Stimulated activated CD4-positive, alpha-beta T cell treated with anti-CD3 and anti-CD28 coated beads, TNF-alpha, amount 100 ng/mL, for 24 hours (primary cell): ENCODE results near the gene INTS4.
A peak's percentile ranks its signal among the peaks of the same experiment; 100 is the strongest.
"Not testable (repeated sequence)": the region's sequence is repeated elsewhere in the genome, so short reads cannot be mapped to it uniquely, and the experiment has no call there.

Experiments used
- DNase-seq, 3 experiments: peaks; one replicate each; pipeline ENCODE4 v3.0.0-alpha.2; 2020; ENCODE audit warnings: low read depth in 3 of 3

The INTS4 gene

GRCh38 chr11:78025378-78025777, 30.9 kb upstream of the INTS4 start:
- no peak for DNase-seq

DNA sequence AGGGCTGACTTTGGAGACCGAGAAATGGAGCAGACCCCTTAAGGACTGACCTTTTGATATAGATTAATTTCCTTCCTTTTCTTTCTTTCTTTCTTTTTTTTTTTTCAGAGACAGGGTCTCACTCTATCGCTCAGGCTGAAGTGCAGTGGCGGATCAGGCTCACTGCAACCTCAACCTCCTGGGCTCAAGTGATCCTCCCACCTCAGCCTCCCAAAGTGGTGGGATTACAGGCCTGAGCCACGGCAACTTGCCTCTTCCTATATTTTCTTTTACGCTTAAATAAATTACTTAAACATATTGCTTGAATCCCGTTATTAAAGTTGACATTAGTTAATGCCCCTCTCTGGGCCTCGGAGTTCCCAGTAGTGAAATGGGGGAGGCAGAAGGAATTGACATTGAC, 29.0 kb upstream of the INTS4 start:
- DNase-seq: no peak

DNA sequence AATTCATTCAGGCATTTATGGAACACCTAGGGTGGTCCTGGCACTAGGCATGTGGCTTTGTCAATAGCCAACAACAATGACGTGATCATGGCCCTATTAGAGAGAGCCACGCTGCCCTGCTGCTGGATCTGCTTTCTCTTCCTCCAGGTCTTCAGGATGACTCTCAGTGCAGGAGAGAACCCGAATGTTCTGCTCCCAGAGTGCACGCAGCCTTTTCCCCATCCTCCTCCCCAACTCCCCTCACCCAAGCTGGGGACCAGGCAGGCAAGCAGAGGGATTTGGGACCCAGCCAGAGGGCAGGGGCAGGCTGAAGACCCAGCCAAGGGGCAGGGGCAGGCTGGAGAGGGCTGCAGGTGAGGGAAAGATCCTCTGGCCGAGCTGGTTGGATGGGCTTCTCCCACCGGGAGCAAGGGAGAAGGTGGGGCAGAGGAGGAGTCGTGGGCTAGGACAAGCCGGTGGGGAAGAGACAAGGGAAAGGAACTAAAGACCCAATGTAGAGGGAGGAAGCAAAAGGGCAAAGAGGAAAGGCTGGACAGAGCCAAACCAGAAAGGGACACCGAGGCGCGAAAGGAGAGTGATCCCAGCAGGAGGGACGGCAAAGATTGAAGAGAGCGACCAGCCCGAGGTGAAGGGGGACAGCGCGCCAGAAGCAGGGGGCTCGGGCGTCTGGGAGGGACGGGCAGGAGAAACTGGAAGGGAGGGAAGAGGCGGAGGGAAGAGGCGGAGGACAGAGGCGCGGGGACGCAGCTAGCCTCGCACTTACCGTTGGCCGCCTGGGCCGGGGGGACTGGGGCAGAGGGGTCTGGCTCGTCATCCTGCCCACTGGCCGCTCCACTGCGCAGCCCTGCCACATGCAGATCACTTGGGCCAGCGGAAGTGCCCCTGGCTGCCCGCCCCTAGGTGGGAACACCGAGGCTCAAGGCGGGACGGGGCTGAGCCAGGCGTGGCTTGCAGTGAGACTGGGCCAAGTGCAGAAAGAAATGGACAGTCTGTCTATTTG, 28.2 kb upstream of the INTS4 start, which contains the start of gene KCTD14:
Gene KCTD14 (minus strand): TSS at position 880 of the 1,000 bp plus-strand sequence. CDS start 27 bp downstream, at position 853.
- DNase-seq: no peak

GRCh38 chr11:78021611-78022010, 27.1 kb upstream of the INTS4 start:
- no peak for DNase-seq

DNA sequence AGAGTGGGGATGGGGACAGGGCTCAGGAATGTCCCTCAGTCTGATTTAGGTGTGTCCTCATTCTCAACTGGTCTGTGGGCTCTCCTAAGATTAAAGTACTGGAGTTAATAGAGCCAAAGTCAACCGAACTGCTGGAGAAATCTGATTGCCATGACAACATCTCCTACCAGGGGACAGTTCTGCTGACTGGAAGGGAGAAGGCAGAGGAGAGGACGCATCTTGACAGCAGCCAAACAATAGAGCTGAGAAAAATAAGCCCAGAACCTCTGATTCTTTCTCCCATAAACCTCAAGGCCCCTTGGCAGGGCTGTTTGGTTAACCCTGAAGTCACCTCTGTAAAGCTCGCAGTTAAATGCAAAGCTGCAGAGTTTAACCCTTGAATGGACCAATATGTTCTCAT, 25.8 kb upstream of the INTS4 start:
- DNase-seq: no peak

GRCh38 chr11:78019808-78020207, 25.3 kb upstream of the INTS4 start:
- no peak for DNase-seq

DNA sequence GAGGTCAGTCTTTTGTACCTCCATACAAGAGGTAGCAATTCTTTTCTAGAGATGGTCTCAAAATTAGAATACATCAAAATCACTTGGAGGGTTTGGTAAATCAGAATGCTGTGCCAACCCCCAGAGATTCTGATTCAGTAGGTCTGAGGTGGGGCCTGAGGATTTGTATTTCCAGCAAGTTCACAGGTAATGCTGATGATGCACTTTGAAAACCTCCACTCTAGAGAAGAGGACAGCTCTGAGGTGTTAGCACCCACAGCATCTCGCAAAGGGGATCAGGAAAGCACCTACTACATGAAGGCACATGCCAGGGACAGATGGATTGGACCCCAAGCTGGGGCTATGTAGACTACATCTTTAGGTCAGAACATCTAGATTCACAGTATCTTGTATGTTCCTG, 21.4 kb upstream of the INTS4 start:
- no peak for DNase-seq

- DNase-seq: not testable (repeated sequence)
Observed at GRCh38 chr11:78014937-78015520, 20.6 kb upstream of the INTS4 start.

GRCh38 chr11:78011301-78011700, 16.8 kb upstream of the INTS4 start:
- no peak for DNase-seq

DNA sequence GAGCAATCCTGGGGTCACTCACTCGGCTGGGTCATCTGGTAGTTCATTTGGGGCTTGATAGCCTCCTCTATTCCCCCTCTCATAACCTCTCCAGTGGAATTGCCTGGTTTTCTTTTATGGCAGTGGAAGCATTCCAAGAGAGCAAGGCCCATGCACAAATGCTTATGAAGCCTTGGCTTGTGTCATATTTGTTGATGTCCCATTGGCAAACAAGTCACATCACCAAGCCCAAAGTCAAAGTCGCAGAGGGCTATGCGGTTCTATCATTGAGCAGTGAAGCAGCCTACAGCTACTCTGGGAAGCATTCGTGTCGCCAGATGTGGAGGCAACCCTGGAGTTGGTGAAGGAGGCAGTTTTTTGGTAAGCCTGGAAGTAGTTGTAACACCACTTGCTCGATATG, 16.3 kb upstream of the INTS4 start:
- no peak for DNase-seq

DNA sequence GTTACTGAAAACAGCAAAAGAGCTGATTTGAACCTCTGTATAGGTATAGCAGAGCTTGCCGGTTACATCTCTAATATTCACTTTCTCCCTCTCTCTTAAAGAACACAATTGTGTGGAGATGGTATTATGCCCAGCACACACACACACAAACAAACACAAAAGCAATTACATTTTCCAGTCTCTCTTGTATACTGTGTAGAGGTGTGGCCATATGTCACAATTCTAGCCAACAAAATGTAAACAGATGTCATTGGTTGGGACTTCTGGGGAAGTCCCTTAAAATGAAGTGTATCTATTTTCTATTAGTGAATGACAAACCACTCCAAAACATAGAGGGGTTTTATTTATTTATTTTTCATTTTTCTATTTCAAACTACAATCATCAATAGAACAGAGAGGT, 15.8 kb upstream of the INTS4 start:
- DNase-seq: no peak

- DNase-seq: no peak
Observed at GRCh38 chr11:78009062-78009461, 14.6 kb upstream of the INTS4 start.

DNA sequence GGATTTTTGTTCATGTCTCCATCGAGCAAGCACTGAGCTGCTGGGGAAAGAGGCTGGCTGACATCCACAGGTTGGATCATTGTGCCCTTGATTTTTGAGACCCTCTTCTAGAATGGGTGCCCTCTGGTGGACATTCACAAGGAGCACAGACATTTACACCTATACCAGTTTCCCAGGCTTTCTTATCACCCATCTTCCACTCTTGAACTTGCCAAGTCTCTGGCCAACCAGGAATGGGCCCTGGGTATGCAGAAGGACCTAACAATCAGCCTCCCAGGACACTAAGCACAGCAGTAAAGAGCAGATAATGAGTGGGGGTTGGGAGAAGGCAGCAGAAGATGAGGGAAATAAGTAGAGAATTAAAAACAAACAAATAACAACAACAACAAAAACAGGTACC, 5.7 kb upstream of the INTS4 start:
- peak; percentile 21 to 34 (median 31) for DNase-seq

GRCh38 chr11:77999446-78000030, 5.1 kb upstream of the INTS4 start:
- no peak for DNase-seq

- DNase-seq: no peak
Observed at GRCh38 chr11:77993902-77994301, 566 bp downstream of the INTS4 start.

GRCh38 chr11:77990981-77991380, 3.5 kb downstream of the INTS4 start:
- DNase-seq: no peak

DNA sequence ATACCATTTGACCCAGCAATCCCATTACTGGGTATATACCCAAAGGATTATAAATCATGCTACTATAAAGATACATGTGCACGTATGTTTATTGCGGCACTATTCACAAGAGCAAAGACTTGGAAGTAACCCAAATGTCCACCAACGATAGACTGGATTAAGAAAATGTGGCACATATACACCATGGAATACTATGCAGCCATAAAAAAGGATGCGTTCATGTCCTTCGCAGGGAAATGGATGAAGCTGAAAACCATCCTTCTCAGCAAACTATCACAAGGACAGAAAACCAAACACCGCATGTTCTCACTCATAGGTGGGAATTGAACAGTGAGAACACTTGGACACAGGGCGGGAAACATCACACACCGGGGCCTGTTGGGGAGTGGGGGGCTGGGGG, 8.0 kb downstream of the INTS4 start:
- not testable (repeated sequence) for DNase-seq

DNA sequence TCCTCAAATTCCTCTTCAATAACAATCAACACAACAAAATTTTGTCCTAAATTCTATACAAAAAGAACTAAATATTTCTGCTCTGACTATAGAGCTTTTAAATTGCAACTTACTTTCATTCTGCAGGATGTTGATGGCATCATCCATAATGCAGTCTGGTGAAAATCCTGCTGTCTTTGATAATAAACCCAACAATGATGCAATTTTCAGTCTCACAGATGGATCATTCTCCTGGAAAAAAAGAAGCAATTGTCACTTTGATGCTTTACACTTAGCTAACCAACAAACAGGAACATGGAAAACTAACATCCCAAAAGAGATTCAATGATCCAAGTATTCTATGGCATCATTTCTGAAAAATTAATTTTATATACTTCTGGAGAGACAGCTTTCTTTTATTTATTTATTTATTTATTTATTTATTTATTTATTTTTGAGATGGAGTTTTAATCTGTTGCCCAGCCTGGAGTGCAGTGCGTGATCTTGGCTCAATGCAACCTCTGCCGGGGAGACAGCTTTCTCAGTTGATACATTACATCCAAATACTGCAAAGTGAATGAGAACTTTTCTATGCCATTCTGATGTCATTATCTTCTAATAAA, 13.0 kb downstream of the INTS4 start:
- no peak for DNase-seq

DNA sequence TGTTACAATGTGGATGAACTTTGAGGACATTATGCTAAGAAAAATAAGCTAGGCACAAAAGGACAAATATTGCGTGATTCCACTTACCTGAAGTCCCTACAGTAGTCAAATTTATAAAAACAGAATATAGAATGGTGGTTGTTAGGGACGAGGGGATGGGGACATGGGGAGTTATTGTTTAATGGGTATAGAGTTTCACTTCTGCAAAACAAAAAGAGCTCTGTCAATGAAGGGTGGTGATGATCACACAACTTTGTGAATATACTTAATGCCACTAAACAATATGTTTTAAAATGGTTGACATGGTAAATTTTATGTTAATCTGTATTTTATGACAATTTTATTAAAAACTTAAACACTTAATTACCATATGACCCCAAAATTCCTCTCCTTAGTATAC, 26.1 kb downstream of the INTS4 start:
- no peak for DNase-seq

DNA sequence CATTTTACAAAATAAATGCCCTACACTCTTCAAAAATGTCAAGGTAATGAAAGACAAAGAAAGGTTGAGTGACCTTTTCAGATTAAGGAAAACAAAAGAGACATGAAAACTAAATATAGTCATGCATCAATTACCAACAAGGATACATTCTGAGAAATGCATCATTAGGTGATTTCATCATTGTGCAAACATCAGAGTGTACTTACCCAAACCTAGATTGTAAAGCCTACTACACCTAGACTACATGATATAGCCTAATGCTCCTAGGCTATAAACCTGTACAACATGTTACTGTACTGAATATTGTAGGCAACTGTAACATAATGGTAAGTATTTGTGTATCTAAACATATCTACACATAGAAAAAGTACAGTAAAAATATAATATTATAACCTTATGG, 26.7 kb downstream of the INTS4 start:
- DNase-seq: no peak

GRCh38 chr11:77967121-77967520, 27.3 kb downstream of the INTS4 start:
- no peak for DNase-seq

- no peak for DNase-seq
Observed at GRCh38 chr11:77966338-77966737, 28.1 kb downstream of the INTS4 start.
